Stimulated activated CD8-positive, alpha-beta memory T cell treated with anti-CD3 and anti-CD28 coated beads, Interleukin-12 subunit alpha, Interleukin-12 subunit beta, amount 100 ng/mL, for 1 hour (primary cell): Measurements from ENCODE around the gene TMEM181.
"Not testable (repeated sequence)": the region's sequence is repeated elsewhere in the genome, so short reads cannot be mapped to it uniquely, and the experiment has no call there.

Source experiments
- DNase-seq: peaks from one replicate; pipeline ENCODE4 v3.0.0-alpha.2; 2020; ENCODE audit warnings: low read depth

Gene TMEM181

DNA sequence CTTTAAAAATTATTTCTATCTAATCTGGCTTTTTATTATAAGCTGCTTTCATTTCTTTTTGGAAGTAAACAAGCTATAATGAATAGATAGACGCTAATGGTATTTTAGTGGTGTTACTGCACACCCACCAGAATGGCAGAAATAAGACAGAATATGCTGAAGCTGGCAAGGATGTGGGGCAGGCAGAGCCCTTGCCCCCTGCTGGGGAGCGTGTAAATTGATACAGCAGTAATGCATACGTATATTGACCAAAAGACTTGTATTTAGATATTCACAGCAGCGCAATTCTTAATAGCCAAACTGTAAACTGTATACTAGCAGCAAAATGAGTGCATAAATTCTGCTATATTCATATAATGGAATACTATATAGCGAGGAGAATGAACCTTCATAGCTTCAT lies 35.3 kb downstream of the TMEM181 start:
- no peak for DNase-seq

DNA sequence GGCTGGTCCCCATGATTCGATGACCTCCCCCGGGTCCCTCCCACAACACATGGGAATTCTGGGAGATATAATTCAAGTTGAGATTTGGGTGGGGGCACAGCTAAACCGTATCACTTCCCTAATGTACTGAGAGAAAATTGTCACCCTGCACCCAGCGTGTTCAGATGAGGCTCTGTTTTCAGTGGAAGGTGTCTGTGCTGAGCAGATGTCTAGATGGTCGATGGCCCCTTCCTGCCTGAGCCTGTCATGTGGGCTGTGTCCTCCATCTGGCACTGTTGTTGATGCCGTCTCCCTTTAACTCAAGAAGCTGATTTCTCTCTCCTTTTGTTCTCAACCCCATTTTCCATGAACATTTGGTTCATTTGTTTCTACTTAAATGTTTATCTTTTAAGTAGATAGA lies 37.0 kb downstream of the TMEM181 start:
- DNase-seq, result no peak

DNA sequence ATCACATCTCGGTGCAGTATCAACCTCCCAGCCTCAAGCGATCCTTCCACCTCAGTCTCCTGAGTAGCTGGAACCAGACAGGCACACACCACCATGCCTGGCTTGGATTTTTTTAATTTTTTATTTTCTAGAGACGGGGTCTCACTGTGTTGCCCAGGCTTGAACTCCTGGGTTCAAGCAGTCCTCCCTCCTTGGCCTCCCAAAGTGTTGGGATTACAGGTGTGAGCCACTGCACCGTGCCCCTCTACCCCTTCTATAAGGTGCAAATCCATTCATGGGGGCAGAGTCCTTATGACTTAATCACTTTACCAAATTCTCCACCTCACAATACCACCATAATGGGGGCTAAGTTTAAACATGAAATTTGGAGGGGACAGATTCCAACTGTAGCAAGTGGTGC lies 37.7 kb downstream of the TMEM181 start:
- no peak for DNase-seq

DNA sequence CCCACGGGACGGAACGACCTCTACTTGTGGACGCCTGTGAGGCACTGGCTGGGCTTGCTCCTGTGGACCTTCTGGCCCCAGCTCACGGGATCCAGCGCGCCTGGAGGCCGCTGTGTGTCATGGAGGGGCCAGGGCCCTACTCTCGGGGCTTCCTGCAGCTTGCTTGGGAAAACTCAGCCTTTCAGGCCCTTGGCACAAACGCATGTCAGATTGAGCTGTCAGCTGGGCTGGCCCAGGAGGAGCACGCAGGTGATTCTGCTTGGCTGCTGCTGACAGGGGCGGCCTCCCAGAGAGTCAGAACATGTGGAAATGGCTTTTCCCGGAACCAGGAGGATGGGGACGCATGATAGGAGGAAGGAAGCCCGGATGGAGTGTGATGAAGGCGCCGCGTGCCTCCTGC lies 39.7 kb downstream of the TMEM181 start:
- DNase-seq, result no peak

DNA sequence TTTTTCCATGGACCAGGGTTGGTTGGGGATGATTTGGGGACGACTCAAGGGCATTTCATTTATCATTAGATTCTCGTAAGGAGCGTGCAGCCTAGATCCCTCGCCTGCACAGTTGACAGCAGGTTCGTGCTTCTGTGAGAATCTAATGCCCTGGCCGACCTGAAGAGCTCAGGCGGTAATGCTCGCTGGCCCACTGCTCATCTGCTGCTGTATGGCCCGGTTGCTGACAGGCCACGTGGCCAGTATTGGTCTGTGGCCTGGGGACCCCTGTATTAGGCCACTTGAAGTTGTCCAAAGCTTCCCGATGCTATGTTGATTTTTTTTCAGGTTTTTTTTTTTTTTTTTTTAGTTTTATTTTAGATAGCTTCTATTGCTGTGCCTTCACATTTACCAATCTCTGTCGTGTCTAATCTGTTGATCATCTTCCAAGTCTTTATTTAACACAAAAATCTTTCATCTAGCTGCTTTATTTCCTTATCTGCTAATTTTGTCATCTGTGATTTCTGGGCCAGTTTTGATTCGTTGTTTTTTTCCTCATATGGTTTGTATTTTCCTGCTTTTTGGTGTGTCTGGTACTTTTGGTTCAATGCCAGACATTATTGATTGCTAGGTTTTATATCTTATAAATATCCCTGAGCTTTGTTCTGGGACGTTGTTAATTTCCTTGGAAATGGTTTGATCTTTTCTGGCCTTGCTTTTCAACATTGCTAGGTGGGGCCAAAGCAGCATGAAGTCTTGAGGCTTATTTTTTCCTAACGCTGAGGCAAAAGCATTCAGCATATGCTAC lies 43.6 kb downstream of the TMEM181 start:
- DNase-seq, result no peak

DNA sequence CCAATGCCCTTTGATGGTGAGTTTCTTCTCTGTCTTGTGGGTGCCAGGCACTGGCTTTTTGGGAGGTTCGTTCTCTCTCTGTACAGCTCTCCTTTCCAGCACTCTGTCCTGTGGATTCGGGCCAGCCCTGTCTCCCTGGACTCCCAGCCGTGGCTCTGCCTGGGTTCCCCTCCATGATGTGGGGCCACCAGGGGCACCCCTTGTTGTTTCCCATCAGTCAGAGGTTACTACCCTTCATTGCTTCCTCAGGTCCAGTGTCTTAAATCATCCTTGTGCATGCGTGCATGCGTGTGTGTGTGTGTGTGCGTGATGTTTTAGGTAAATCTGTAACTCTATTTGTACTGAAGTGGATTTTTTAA lies 44.1 kb downstream of the TMEM181 start:
- DNase-seq, result no peak

DNA sequence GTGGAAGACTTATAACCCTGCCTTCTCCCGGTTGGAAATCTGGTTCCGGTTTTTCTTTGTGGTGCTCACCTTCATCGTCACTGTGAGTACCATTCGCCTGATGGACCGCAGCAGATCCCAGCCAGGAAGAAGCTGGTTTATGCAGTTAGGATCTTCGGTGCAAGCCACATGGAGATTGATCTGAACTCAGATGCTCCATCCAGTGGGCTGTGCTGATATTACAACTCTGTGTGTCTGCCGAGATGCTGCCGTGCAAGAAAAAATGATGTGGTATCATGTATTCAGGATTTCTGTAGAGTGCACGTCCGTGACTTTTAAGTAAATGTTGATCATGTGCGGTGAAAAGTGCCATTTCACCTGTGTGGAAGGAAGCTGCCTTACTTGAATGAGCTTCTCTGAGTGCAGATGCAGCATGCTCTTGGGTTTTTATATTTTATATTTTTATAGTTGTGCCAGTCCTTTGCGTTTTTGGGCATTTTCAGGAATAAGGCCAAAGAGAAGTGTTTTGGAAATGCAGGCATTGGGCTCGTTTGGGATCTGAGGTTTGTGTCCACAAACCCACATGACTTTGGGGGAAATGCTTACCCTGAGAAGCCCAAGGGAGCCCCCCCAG lies 45.5 kb downstream of the TMEM181 start:
- peak; percentile 13 for DNase-seq

DNA sequence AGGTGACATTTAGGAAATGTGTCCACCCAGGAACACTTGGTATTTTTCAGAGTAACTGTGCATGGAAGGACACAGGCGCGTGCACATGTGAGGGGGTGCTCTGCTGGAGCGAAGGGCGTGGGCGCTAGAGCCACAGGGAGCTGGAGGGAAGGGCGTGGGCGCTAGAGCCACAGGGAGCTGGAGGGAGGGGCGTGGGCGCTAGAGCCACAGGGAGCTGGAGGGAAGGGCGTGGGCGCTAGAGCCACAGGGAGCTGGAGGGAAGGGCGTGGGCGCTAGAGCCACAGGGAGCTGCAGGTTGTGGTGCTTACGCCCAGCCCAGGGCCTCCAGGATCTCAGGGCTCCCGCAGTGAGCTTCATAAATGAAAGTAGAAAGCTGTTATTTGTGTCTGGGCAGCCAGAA lies 46.1 kb downstream of the TMEM181 start:
- not testable (repeated sequence) for DNase-seq

DNA sequence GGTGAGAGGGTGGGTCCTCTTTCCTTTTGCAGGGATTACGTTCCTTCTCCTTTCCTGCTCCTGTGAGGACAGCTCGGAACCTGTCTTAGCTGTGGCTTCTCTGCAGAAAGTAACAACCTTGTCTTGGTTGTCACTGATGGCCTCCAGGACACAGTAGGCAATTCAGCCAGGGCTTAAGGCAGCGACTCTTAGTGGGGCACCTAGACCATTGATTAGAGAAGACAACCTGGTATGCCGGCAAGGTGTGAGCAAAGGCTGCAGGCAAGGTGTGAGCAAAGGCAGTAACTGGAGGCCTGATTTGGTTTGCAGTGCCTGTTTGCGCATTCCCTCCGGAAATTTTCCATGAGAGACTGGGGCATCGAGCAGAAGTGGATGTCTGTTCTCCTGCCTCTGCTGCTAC lies 47.0 kb downstream of the TMEM181 start:
- DNase-seq, result no peak

DNA sequence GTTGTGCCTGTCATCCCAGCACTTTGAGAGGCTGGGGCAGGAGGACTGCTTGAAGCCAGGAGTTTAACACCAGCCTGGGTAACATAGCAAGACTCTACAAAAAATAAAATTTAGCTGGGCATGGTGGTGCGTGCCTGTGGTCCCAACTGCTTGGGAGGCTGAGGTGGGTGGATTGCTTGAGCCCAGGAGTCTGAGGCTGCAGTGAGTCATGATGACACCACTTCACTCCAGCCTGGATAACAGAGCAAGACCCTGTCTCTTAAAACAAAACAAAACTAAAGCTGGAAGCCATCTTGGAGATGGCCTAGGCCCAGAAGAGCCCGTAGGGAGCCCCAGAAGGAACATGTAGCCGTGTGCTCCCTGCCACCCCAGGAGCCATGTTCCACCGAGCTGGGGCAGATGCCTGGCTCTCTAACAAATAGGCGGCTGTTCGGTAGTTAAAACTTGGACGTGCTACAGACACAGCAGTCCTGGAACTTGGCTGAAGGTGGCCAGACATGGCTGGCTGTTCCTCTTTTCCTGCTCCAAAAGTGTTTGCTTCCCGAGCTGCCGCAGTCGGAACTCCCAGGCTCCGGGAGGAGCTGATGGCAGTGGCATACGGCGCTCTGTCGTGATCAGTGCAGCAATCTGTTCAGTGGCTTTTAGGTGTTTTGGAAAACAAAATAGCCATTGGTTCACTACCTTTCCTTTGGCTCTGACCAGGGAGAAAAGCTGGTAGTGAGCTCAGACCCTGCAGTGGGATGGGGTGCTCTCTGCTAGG lies 47.7 kb downstream of the TMEM181 start:
- DNase-seq, result no peak

DNA sequence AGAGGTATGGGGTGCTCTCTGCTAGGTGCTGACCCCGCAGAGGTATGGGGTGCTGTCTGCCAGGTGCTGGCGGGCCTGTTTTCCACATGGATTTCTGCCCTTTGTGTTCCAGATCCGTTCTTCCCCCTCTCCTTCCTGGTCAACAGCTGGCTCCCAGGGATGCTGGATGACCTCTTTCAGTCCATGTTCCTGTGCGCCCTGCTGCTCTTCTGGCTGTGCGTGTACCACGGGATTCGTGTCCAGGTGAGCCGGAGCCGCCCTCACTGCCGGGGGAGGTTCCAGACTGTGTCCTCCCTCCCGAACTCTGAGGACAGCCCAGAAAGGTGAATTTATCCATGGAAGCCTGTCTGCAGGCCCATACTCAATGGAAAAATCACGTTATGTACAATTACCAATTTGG lies 48.3 kb downstream of the TMEM181 start:
- DNase-seq, result no peak

DNA sequence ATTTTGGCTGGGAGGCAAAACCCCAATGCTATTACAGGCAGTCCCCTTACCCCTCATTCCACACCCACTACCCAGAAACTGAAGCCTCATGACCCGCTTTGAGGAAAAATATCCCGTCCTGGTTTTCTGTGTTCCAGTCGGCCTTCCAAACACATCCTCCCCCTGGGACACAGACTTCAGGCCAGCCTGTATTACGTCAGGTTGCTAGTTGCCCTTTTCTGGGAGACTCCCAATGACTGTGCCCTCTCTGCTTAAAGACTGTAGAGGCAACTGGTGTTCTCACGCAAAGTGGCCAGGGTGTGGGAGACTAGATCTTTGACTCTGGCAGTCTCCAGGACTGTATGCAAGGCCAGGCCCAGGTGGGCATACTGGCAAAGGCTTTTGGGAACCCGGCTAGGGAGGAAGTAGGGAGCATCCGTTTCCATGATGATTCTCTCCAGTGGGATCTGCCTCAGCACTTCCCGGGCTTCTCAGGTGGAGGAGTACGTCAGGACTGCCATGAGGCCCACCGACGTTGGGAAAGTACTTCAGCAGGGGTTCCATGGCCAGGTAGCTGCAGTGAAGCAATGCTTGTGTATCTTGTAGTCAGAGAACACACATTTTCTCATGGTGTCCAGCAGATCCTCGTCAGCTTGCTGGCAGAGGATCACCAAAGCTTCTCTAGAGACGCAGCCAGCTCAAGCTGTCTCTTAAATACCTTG lies 49.7 kb downstream of the TMEM181 start:
- DNase-seq, result no peak

DNA sequence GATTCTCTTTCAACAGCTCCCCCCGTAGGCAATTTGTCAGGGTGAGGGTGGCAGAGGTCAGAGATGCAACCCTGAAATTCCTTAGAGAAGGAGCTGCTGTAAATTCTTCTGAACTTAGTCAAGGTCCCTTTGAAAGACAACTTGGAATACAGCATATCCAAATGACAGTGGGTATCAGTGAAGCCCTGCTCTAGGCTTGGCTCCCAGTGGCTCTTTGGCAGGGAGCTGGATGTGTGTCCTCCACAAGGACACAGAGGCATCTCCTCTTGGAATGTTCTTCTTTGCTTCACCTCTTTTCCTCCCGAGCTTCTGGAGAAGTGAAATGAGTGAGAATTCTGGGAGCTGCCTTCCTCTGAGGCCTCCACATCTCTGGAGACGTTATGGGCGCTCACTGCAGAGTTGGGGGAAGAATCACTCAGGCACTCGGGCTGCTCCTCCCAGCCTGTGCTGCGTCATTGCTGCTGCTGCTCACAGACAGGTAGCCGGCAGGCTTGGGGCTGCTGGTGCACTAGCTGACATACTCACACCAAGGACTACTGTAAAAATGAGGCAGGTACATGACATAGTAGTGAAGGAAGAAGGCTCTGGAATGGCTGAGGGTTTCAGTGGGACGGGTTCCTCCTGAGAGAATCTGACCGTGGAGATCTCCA lies 50.6 kb downstream of the TMEM181 start:
- no peak for DNase-seq

DNA sequence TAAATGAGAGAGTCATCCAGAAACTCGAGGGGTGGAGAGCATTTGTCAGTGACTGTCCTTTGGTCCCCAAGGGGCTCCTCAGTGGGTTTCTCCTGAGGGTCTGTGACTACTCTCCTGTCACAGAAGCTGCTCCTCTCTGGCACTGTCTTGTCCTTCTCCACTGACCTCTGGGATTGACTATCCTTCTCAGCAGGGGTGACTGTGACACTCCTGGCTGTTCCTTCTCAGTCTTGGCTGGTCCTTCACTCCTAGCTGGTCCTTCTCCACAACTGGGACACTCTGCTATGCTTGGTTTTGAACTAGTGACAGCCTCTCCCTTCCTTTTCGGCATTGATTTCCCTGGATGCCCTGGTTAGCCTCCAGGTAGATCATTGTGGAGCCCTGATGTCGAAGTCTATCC lies 51.1 kb downstream of the TMEM181 start:
- DNase-seq, result no peak

DNA sequence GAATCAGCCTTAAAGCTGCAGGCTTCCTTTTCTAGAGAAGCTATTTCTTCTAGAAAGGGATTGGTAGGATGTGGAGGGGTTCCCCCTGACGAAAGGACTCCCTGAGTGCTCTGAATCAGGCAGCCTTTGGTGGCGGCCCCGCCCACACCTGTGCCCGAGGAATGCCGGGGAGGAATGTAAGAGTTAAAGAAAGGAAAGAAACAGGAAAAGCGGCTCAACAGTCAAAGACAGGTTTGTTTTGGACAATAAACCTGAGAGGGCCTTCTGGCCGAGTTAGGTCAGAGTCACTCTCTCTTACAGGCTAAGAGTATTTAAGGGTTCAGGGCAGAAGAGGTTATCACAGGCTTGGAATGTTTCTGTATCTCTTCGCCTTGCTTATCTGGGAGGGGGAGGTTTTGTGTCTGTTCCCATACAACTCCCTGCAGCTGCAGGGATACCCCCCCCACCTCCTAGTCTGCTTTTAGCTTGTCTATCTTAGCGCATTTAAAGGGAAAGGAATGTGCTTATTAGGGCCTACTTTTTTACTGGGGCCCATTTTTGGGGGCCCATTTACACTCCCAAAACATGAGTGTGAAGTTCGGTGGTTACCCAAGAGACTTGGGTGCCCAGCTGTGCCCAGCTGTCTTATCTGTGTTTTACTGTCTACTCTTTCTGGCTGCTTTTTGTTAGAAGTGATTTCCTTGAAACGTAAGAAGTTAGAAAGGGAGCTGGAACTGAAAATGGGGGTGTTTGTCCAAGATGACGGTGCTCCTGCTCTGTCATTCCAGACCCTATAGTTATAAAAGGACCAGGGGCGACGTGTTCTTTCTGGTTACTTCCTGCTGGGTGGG lies 51.9 kb downstream of the TMEM181 start:
- no peak for DNase-seq

DNA sequence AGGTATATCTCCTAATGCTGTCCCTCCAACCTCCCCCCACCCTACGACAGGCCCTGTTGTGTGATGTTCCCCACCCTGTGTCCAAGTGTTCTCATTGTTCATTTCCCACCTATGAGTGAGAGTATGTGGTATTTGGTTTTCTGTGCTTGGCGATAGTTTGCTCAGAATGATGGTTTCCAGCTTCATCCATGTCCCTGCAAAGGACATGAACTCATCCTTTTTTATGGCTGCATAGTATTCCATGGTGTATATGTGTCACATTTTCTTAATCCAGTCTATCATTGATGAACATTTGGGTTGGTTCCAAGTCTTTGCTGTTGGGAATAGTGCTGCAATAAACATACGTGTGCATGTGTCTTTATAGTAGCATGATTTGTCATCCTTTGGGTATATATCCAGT lies 54.7 kb downstream of the TMEM181 start:
- not testable (repeated sequence) for DNase-seq

DNA sequence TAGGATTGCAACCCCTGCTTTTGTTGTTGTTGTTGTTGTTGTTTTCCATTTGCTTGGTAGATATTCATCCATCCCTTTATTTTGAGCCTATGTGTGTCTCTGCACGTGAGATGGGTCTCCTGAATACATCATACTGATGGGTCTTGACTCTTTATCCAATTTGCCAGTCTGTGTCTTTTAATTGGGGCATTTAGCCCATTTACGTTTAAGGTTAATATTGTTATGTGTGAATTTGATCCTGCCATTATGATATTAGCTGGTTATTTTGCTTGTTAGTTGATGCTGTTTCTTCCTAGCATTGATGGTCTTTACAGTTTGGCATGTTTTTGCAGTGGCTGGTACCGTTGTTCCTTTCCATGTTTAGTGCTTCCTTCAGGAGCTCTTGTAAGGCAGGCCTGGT lies 58.4 kb downstream of the TMEM181 start:
- DNase-seq, result not testable (repeated sequence)

DNA sequence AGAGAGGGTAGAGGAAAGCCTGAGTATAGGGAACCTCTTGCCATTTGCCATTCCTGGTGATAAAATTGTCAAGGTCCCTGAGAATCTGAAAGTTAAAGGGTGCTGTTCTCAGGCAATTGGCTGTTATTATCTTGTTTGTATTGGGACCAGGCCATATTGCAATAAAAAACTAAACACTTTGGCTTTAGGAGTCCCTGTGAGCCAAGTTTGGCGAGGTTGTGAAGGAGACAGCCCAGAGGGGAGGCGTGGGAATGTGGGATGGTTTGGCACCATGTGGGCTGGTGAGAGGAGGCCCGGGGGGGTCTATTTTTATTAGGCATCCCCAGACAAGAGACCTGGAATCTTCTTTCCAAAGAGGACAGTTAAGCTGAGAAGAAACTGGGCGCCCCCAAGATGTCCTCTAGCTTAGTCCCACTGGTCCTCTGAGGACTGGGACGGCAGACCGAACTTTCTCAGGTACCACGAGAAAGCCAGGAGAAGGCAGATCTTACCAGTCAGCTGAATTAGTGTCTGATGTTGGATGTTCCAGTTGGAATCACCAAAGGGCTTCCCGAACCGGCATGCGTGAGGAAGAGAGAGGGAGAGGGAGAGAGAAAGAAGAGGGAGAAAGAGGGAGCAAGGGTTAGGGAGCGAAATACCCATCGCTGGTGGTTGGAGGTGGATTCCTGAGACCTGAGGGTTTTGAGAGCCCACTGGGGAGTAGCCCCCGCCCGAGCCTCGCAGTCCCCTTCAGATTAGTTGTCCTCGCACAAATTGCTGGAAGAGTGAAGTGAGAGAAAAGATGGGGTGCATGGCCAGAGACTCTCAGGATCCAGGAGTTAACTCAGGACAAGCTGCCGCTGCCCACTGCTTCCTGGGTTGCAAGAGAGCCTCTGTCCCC lies 60.3 kb downstream of the TMEM181 start:
- DNase-seq, result no peak

DNA sequence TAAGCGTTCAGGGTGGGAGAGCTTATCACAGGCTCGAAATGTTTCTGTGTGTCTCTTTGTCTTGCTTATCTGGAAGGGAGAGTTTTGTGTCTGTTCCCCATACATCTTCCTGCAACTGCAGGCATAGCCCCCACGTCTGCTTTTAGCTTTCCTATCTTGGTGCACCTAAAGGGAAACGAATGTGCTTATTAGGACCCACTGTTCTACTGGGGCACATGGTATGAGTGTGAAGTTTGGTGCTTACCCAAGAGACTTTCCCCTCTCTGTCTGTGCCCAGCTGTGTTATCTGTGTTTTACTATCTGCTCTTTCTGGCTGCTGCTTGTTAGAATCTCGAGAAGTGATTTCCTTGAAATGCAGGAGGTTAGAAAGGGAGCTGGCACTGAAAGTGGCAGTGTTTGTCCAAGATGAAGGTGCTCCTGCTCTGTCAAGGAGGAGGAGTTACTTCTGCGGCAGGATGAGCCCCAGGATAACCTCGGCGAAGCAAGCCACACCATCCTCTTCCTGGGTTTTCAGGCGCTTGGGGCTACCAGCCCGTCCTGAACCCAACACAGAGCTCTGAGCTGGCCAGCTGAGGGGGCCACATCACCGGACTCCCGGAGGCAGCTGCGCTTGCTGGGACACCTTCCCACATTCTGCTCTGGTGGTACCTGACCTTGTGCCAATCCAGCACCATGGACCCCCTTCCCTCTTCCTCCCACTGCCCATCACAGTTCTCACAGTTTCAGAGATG lies 61.2 kb downstream of the TMEM181 start:
- no peak for DNase-seq
